CD4-positive, alpha-beta T cell treated with Interferon gamma for 1 hour (primary cell): ENCODE results near the gene OLAH.
A peak's percentile ranks its signal among the peaks of the same experiment; 100 is the strongest.
"Not testable (repeated sequence)": the region's sequence is repeated elsewhere in the genome, so short reads cannot be mapped to it uniquely, and the experiment has no call there.

ENCODE experiments used
- DNase-seq: peaks from one replicate; pipeline ENCODE4 v3.0.0-alpha.2; 2020

The OLAH gene

DNA sequence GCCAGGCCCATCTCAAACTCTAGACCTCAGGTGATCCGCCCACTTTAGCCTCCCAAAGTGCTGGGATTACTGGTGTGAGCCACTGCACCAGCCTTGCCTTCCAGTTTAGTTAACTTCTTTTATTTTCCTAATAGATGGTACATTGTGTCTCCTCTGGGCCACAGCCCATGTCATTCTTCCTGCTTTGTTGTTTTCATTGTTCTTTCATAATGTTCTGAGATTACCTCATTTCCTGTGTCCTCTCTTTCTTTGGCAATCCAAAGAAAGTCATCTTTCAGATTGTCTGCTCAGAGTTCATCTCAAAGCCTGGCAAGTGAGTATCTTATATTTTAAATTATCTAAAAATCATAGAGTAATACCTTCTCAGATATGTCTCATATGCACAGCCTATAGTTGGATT, at the start of gene OLAH:
Gene OLAH, plus strand, starts transcription at position 270 of the 400 bp plus-strand sequence. CDS start 3,346 bp downstream, outside the sequence.
- DNase-seq, result no peak

DNA sequence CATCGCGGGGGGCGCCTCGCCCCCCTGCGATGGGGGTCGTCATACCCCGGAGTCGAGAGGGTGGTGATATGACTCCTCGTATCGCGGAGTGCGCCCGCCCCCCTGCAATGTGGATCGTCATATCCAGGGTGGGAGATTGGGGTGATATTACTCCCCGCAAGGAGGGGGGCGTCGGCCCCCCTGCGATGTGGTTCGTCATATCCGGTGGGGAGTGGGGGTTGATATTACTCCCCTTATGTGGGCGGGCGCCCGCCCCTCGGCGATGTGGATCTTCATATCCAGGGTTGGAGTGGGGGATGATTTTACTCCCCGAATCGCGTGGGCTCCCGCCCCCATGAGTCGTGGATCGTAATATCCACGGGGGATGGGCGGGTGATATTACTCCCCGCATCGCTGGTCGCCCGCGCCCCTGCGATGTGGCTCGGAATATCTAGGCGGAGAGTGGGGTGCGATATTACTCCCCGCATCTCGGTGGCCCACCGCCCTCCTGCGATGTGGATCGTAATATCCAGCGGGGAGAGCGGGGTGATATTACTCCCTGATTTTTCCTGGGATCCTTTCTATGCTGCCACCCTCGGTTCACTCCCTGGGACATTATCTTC, 47.7 kb upstream of the OLAH start:
- no peak for DNase-seq

DNA sequence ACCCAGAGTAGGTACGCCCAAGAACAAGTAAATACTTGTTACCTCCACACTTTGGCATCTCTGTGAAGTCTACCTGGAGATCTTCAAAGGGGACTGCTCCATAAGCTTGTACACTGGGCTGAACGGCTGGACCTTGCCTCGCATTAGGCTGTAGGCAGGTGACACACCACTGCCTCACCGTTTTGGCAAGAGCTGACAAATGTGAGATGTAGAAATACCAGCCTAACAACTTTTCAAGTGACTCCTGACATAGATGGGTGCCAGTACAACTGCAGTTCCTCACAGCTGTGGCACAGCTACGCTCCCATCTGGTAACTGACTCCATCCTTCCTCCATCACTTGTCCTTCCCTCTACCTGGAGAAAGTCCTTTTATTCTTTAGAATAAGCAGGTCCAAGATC, 30.2 kb upstream of the OLAH start:
- DNase-seq, result not testable (repeated sequence)

DNA sequence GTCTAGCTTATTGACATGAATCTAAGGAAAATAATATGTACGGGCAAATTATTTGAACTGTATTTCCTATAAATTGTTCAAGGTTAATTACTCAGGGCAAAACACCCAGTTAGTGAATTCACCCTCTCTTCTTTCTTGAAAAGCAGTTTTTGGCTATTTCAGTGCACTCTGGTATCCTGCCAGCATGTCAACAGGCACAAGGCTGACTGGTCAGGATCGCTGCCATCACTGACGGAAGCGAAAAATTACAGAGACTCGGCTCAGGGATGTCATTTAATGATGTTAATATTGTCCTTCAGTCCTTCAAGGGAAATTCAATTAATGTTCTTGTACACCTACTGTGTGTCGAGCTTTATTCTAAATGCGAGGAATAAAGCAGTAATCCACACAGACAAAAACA, 28.3 kb upstream of the OLAH start:
- DNase-seq, result no peak

DNA sequence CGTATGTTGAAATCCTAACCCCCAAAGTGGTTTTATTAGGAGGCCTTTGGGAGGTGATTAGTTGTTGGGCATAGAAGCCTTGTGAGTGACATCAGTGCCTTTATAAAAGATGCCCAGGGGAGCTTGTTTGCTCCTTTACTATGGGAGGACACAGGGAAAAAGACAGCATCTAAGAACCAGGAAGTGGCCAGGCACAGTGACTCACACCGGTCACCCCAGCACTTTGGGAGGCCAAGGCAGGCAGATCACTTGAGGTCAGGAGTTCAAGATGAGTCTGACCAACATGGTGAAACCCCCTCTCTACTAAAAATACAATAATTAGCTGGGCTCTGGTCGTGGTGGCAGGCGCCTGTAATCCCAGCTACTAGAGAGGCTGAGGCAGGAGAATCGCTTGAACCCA, 22.8 kb upstream of the OLAH start:
- peak; percentile 21 for DNase-seq

DNA sequence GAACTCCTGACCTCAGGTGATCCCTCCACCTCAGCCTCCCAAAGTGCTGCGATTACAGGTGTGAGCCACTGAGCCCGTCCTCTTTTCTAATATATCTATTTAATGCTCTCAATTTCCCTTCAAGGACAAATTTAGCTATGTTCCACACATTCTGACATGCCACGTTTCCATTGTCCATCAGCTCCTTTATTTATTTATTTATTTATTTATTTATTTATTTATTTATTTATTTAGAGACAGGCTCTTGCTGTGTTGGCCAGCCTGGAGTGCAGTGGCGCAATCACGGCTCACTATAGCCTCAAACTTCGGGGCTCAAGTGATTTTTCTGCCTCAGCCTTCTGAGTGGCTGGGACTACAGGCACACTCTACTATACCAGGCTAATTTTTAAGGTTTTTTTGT, 20.7 kb upstream of the OLAH start:
- DNase-seq, result not testable (repeated sequence)

DNA sequence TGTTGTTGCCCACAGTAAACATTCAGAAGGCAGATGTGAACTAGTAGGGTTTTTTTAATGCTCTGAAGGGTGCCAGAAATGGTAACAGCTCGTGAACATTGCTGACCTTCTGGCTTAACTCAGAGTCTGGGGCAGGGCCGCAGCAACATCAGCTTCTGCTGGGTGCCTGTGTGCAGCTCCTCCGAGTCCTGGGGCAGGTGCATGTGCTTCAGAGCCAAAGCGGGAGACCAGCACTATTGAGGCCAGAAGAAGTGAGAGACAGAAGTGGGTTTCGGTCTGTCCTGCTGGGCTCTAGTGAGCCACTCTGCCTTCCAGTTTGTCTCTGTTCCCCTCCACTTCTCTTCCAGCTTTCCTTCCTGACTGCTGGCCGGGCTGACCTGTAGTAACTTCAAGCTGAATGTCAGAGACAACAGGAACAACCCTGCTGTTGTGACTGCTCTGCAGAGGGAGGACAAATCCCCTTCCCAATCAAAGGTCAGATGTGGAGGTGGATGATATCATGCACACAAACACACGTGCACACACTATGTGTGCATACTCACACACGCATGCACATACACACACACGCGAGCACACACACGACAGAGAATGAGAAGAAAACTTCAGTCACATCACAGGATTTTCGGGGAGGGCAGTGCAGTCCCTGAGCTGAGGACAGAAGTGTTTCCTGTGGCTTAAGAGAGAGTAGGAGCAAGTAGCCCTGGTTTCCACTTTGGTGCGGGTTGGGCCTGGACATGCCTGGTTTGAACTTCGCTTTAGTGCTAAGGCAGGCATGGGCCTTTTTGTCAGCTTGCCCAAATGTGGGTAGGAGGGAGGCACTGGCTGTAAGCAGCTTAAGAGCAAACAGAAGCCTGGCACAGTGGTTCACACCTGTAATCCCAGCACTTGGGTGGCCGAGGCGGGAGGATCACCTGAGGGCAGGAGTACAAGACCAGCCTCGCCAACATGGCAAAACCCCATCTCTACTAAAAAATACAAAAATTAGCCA, 19.4 kb upstream of the OLAH start:
- DNase-seq, result not testable (repeated sequence)

DNA sequence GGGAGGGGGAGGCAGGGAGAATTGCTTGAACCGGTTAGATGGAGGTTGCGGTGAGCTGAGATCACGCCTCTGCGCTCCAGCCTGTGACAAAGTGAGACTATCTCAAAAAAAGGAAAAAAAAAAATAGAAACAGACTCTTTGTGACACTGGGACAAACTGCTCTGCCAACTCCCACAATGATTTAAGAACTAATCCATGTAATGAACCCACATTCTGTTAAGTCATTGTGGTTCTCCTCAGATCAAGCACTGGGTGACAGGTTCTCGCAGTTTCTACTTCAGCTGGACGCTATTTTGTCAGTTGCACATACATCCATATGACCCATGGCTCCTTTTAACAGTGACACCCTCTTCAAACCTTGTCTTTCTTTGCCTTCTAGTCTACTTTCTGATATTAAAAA, 18.7 kb upstream of the OLAH start:
- not testable (repeated sequence) for DNase-seq

DNA sequence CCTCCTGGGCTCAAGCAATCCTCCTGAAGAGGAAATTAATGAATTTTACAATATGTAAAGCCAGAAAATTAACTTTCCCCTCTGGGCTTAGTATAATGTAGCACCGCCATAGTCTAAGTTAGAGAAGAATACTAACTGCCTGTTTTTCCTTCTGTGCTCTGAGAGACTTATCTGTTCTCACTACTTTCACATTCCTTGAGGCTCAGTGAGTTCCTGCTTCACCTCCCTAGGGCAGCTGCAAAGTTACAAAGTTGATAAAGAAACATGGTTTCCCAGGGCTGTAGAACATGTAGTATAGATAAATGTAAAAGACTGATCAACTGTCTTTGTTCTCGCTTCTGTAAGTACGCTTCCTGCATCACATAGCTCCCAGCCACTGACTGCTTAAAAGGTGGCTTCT, 16.0 kb upstream of the OLAH start:
- DNase-seq, result no peak

DNA sequence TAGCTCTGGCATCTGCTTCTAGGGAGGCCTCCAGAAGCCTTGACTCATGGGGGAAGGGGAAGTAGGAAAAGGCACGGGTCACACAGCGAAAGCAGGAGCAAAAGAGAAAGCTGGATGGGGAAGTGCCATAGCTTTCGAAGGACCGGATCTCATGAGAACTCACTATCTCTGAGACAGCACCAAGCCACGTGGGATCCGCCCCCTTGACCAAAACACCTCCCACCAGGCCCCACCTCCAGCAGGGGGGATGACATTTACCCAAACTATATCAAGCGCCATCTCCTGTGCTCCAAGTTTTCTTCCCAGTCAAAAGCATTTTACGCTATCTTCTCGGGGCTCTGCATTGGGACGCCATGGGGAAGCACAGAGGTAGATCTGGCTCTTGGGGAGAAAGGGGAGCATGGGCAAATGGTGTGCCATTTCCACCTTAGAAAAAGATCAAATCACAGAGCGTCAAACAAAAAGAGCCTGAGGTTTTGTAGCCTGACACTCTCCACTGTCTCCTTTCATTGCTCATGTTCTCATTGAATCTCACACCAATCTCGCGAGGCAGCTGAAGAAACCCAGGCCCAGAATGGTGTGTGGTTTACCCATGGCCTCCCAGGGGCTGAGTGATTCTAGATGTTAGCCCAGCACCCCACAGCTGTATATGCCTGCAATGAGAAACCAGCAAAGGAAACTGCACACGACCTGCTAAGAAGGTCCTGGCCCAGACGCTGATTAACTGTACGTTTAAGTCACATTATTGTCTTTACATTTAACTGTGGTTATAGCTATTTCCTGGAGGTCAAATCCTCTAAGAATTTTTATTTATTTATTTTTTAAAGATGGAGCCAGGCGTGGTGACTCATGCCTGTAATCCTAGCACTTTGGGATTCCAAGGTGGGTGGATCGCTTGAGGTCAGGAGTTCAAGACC, 8.1 kb upstream of the OLAH start:
- DNase-seq, result peak; percentile 41

DNA sequence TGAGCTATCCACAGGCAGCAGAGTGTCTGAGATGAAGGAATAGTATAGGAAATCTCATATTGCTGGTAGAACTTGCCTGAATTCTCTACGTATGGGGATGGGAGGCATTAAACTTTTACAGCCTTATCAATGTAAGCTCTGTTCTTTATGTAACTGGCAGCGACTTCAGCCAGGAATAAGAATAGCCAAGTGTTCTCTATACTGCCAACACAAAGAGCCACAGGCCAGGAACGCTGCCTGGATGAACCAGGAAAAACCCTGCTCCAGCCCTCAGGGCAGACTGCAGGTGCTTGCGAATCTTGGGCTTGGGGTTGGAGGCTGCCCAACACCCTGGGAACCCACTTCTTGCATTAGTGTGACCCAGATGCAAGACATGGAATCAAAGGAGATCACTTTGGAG, 6.1 kb upstream of the OLAH start:
- DNase-seq, result no peak

DNA sequence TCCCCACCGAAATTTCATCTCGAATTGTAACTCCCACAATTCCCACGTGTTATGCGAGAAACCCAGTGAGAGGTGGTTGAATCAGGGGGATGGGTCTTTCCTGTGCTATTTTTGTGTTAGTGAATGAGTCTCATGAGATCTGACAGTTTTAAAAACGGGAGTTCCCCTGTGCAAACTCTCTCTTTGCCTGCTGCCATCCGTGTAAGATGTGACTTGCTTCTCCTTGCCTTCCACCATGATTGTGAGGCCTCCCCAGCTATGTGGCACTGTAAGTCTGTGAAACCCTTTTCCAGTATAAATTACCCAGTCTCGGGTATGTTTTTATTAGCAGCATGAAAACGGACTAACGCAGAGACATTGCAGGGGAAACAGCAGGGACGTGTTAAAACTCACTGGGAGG, 5.3 kb upstream of the OLAH start:
- DNase-seq, result no peak

DNA sequence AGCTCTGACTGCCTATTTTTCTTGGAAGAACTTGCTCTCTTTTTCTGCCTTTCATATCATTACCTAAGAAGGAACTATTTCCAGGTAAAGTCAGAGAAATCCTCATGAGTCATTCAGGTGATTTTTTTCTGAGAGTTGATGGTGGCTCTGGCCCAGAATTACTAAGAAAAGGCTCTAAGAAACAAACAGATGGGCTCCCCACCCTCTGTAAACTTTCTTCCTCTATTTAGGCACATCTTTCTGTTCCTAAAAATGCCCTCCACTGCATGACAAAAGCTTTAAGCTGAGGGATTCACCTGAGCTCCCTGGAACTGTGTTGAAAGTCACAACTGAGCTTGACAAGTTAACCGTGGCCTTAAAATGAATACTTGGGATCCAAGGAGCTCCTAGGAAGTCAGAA, 1.6 kb downstream of the OLAH start:
- no peak for DNase-seq

DNA sequence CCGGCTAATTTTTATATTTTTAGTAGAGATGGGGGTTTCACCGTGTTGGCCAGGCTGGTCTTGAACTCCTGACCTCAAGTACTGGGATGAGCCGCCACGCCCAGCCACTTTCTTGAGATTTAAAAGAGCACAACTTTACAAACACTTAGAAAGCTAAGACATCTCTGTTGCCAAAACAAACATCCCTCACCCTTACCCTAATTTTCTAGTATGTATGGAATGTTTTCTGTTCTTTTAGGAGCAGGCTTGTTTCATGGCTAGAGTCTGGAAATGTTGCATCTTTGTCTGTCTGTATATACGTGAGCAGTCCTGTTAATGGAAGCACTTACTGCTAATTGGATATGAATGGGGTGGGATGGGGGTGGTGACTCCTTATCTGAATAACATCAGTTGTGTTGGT, 2.9 kb downstream of the OLAH start:
- no peak for DNase-seq

DNA sequence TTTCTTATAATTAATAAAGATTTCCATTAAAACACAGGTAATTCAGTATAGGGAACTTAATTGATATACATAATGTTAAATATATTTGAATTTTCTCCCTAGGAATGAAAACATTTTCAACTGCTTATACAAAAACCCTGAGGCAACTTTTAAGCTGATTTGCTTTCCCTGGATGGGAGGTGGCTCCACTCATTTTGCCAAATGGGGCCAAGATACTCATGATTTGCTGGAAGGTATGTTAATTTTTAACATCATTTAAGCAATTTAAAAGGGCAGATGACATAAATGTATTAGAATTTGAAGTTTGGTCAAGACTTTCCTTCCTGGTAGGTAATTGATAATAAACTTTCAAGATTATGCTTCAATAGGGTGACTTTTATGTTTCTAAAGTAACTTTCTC, 5.8 kb downstream of the OLAH start:
- no peak for DNase-seq

DNA sequence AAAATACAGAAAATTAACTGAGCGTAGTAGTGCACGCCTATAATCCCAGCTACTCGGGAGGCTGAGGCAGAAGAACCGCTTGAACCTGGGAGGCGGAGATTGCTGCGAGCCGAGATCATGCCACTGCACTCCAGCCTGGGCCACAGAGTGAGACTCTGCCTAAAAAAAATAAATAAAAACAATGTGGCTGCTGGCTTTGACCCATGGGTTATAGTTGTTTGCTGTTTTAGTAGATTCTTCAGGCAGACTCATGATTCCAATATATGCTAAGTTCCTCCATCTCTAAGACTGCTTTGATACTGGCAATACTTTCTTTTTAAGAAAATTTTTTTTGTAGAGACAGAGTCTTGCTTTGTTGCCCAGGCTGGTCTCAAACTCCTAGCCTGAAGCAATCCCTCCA, 8.4 kb downstream of the OLAH start:
- DNase-seq, result no peak

DNA sequence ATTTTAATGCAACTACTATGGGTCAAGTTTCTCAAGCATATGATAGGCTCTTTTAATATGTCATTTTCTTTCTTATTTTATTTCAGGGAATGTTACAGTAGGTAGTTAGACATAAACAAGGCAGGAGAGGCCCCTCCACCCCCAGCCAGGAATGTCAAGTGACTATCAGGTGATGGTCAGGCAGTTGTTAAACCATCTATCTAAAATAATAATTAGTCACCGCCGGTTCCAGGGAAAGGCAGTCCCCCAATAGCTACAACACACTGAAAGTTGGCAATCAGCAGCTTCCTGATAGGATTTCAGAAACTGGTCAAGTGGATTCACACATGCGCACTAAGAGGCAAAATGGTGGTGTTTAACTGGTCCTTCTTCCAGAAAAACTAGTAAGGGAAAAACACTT, 9.3 kb downstream of the OLAH start:
- no peak for DNase-seq

DNA sequence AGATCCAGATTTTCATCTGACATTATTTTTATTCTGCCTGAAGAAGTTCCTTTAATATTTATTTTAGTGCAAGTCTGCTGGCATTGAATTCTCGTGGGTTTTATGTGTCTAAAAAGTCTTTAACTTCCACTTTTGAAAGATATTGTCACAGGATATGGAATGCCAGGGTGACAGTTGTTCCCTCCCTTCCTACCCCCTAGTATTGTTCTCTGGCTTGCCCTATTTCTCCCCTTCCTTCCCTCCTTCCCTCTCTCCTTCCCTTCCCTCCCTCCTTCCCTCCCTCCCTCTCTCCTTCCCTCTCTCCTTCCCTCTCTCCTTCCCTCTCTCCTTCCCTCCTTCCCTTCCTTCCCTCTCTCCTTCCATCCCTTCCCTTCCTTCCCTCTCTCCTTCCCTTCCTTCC, 14.9 kb downstream of the OLAH start:
- DNase-seq, result no peak

DNA sequence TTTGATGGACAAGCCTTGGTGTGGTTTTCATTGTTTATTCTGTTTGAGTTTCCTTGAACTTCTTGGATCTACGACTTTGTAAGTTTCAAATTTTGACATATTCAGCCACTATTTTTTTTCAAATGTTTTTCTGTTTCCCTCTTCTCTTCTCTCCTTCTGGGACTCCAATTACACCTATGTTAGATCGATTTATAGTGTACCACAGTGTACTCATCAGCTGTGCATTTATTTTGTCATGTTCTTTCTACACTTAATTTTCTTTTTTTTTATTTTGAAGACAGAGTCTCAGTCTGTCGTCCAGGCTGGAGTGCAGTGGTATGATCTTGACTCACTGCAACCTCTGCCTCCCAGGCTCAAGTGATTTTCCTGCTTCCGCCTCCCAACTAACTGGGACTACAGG, 16.2 kb downstream of the OLAH start:
- DNase-seq, result no peak

DNA sequence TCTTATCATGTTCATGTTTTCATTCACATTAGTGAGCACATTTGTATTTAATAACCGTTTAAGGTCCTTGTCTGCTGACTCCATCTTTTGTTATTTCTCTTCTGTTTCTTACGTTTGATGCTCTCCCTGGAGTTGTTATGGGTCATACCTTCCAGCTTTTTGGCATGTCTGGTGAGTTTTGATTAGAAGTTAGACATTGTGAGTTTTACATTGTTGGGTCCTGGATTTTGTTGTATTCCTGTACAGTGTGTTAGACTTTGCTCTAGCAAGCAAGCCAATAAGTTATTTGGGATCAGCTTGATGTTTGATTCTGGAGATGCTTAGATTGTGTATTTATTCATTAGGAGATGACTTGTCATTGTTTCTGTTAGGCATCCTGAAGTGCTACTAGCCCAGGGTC, 16.9 kb downstream of the OLAH start:
- no peak for DNase-seq

DNA sequence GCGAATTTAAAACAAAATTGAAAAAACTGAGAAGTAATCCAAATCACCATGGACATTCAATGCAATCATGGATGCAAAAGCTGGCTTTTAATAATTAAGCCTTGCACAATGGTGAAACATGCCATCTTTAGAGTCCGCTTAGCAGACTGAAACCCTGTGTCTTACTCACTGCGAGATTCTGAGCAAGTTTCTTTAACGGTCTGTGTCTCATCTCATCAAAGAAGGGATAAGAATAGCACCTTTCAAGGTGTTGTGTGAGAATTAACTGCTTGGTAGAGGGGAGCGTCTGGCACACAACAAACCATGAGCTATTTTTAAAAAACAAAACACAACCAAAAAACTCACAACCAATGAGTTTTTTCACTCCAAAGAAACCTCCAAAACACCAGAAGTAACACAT, 23.4 kb downstream of the OLAH start:
- DNase-seq, result no peak

DNA sequence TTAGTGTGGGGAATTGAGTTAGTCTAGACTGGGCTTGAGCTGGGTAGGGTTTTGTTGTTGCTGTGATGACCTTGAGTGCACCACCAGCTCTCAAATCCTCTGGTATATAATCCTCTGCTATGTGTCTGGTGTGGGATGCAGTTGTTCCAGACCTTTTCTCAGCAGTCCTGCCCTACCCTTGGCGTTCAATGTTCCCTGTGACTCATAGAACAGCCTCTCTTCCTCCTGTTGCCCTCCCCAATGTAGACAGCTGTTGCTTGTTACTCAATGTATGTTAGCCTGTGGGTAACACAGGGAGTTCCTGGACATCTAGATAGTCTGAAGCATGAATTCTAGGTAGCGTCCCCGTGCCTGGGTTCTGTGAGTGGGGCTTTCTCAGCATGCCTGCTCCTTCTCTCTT, 25.1 kb downstream of the OLAH start:
- no peak for DNase-seq

DNA sequence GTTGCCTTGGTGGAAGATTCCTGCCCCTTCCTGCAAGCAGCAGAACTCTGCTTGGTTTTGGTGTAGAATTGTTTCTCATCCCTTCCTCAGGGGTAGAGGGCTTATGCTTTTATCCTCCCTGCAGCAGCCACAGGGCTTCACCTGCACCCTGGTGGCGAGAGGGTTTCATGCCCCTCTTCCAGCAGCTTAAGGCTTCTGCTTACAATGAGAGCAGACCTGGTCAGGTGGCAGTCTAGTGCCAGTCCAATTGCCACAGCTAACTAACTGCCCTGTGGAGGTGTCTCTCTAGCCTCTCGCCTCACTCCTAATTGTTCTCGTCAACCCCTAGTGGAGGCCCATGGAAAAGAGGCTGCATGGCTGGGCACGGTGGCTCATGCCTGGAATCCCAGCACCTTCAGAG, 25.5 kb downstream of the OLAH start:
- DNase-seq, result no peak
